Measurements from ENCODE around the gene MYO3B.

MYO3B gene

GRCh38 chr2:170571612-170572011 is 393.7 kb downstream of the MYO3B start:
- DNase-seq (ENCODE audit: insufficient read length, low spot score) (no peak), FAIRE-seq (no peak)
- TF ChIP-seq CTCF (IDR thresholded peaks at IDR 0.05; ENCODE audit: insufficient read depth, missing control alignments): no peak

GRCh38 chr2:170573671-170574070 is 395.7 kb downstream of the MYO3B start:
- no peak for DNase-seq (ENCODE audit: insufficient read length, low spot score)
- no peak for FAIRE-seq
- TF ChIP-seq CTCF (IDR thresholded peaks at IDR 0.05; ENCODE audit: insufficient read depth, missing control alignments): no peak

GRCh38 chr2:170576296-170576695 is 398.3 kb downstream of the MYO3B start:
- DNase-seq (ENCODE audit: insufficient read length, low spot score) (no peak), FAIRE-seq (no peak)
- no peak for TF ChIP-seq CTCF (IDR thresholded peaks at IDR 0.05; ENCODE audit: insufficient read depth, missing control alignments)

- no peak for DNase-seq (ENCODE audit: insufficient read length, low spot score)
- no peak for TF ChIP-seq CTCF (IDR thresholded peaks at IDR 0.05; ENCODE audit: insufficient read depth, missing control alignments)
- FAIRE-seq: no peak
Observed at GRCh38 chr2:170577356-170577755, 399.4 kb downstream of the MYO3B start.

- FAIRE-seq: no peak
- no peak for DNase-seq (ENCODE audit: insufficient read length, low spot score)
- TF ChIP-seq CTCF (IDR thresholded peaks at IDR 0.05; ENCODE audit: insufficient read depth, missing control alignments): no peak
Observed at GRCh38 chr2:170578606-170579005, 400.7 kb downstream of the MYO3B start.

- TF ChIP-seq CTCF (IDR thresholded peaks at IDR 0.05; ENCODE audit: insufficient read depth, missing control alignments): no peak
- DNase-seq (ENCODE audit: insufficient read length, low spot score): no peak
- no peak for FAIRE-seq
Observed at GRCh38 chr2:170579511-170579910, 401.6 kb downstream of the MYO3B start.

- no peak for DNase-seq (ENCODE audit: insufficient read length, low spot score)
- TF ChIP-seq CTCF (IDR thresholded peaks at IDR 0.05; ENCODE audit: insufficient read depth, missing control alignments): no peak
- FAIRE-seq: no peak
Observed at GRCh38 chr2:170582313-170582712, 404.4 kb downstream of the MYO3B start.
